RWPE2 (cell line): ENCODE data around the gene JAKMIP2.

ENCODE experiments used
- ATAC-seq: fragments of 200-7000 bp; cut with Tn5 transposase; 3 replicates; pipeline ENCODE4 v1.9.1; 2021; ENCODE audit warnings: low read depth
- DNase-seq: peaks from one replicate; pipeline ENCODE4 v3.0.0-alpha.2; 2020; ENCODE audit warnings: low spot score
- H3K27ac ChIP-seq: fragments of 450-650 bp; 2 replicates; pipeline ENCODE4 v1.5.1; 2017; ENCODE audit warnings: mild to moderate bottlenecking; ENCODE audit not compliant: poor library complexity, severe bottlenecking
- H3K27me3 ChIP-seq: fragments of 250-450 bp; sonication (Bioruptor Pico); 2 replicates; pipeline ENCODE4 v1.5.1; 2021; ENCODE audit warnings: mild to moderate bottlenecking, moderate library complexity; ENCODE audit not compliant: insufficient read depth, poor library complexity, severe bottlenecking
- H3K36me3 ChIP-seq: fragments of 250-450 bp; sonication (Bioruptor Pico); 2 replicates; pipeline ENCODE4 v1.5.1; 2020; ENCODE audit warnings: low read depth, mild to moderate bottlenecking, moderate library complexity
- H3K4me1 ChIP-seq: fragments of 250-450 bp; sonication (Bioruptor Pico); 2 replicates; pipeline ENCODE4 v1.5.1; 2021; ENCODE audit warnings: mild to moderate bottlenecking, moderate library complexity; ENCODE audit not compliant: insufficient read depth, poor library complexity, severe bottlenecking
- H3K4me3 ChIP-seq: fragments of 250-450 bp; sonication (Bioruptor Pico); 2 replicates; pipeline ENCODE4 v1.5.1; 2021; ENCODE audit warnings: mild to moderate bottlenecking, moderate library complexity; ENCODE audit not compliant: severe bottlenecking
- H3K9me3 ChIP-seq: fragments of 250-450 bp; sonication (Bioruptor Pico); 2 replicates; pipeline ENCODE4 v1.5.1; 2021; ENCODE audit warnings: mild to moderate bottlenecking, moderate library complexity; ENCODE audit not compliant: severe bottlenecking
- TF ChIP-seq, protein P1 (sequence below): fragments of 450-650 bp; IDR thresholded peaks from one replicate; pipeline ENCODE4 v1.5.1; 2017; ENCODE audit warnings: mild to moderate bottlenecking, moderate library complexity; ENCODE audit not compliant: poor library complexity, severe bottlenecking

Gene JAKMIP2

DNA sequence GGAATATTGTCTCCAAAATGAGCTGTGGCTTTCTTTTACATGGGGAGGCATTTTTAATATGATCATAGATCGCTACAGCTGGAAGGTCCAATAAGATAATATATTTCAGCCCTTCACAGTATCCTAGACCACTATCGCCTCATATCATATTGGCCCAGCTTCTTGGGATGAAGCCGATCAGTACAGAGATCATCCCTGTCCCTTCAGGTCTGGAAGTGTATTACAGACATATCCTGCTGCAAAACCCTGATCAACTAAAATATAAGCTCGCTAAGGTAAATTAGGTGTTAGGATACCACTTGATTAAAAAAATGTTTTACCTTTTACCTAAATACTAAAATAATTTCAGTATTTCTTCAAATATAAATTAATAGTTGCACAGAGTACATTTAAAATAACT is 41.7 kb downstream of the JAKMIP2 start:
- Histone ChIP-seq H3K4me1 (no peaks in the 10 kb centered on the region), H3K4me3 (no peak overlapping the region), H3K27ac (no peak overlapping the region), H3K36me3 (no peaks in the 10 kb centered on the region), H3K9me3 (no peaks in the 10 kb centered on the region), H3K27me3 (peaks cover 7% of the 10 kb centered on the region)
- DNase-seq (no peak), ATAC-seq (no peak)
- TF ChIP-seq, protein P1, sequence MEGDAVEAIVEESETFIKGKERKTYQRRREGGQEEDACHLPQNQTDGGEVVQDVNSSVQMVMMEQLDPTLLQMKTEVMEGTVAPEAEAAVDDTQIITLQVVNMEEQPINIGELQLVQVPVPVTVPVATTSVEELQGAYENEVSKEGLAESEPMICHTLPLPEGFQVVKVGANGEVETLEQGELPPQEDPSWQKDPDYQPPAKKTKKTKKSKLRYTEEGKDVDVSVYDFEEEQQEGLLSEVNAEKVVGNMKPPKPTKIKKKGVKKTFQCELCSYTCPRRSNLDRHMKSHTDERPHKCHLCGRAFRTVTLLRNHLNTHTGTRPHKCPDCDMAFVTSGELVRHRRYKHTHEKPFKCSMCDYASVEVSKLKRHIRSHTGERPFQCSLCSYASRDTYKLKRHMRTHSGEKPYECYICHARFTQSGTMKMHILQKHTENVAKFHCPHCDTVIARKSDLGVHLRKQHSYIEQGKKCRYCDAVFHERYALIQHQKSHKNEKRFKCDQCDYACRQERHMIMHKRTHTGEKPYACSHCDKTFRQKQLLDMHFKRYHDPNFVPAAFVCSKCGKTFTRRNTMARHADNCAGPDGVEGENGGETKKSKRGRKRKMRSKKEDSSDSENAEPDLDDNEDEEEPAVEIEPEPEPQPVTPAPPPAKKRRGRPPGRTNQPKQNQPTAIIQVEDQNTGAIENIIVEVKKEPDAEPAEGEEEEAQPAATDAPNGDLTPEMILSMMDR = no peak

- ATAC-seq = no peak
- Histone ChIP-seq H3K9me3 (no peaks in the 10 kb centered on the region), H3K36me3 (no peaks in the 10 kb centered on the region), H3K4me1 (no peaks in the 10 kb centered on the region), H3K27me3 (peaks cover 7% of the 10 kb centered on the region), H3K4me3 (no peak overlapping the region), H3K27ac (no peak overlapping the region)
- TF ChIP-seq, protein P1 = no peak
- no peak for DNase-seq
Measured at GRCh38 chr5:147737921-147738320, 44.6 kb downstream of the JAKMIP2 start.

GRCh38 chr5:147735621-147736125 is 46.9 kb downstream of the JAKMIP2 start:
- H3K36me3 ChIP-seq = no peaks in the 10 kb centered on the region
- H3K27ac ChIP-seq = no peak overlapping the region
- H3K4me1 ChIP-seq = no peaks in the 10 kb centered on the region
- DNase-seq (no peak), ATAC-seq (no peak)
- H3K9me3 ChIP-seq = no peaks in the 10 kb centered on the region
- H3K27me3 ChIP-seq = peaks cover 6% of the 10 kb centered on the region
- H3K4me3 ChIP-seq = no peak overlapping the region
- TF ChIP-seq, protein P1 = no peak

- H3K4me1 ChIP-seq = no peaks in the 10 kb centered on the region
- no peak overlapping the region for H3K27ac ChIP-seq
- ATAC-seq (no peak), DNase-seq (no peak)
- H3K36me3 ChIP-seq = no peaks in the 10 kb centered on the region
- peaks cover 6% of the 10 kb centered on the region for H3K27me3 ChIP-seq
- no peaks in the 10 kb centered on the region for H3K9me3 ChIP-seq
- TF ChIP-seq, protein P1 = no peak
- no peak overlapping the region for H3K4me3 ChIP-seq
Measured at GRCh38 chr5:147734894-147735293, 47.6 kb downstream of the JAKMIP2 start.

DNA sequence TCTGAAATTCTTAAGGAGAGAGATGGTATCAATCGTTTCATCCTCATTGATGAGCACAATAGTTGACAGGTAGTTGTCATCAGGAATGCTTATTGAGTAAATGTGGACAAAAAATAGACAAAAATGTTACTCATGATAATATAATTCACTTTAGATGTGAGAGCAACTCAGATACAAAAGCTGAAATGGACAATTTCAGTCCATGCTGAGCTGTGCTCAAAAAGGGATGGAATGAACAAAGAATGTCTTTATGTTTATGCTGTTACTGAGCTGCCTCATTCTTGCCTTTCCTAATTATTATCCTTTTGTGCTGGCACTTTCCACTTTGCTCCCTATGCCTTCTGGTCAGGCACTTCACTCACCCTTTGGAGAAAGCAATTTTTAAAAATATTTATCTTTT is 49.5 kb downstream of the JAKMIP2 start:
- H3K36me3 ChIP-seq = no peaks in the 10 kb centered on the region
- H3K4me3 ChIP-seq = no peak overlapping the region
- TF ChIP-seq, protein P1 = no peak
- ATAC-seq = no peak
- DNase-seq = no peak
- no peak overlapping the region for H3K27ac ChIP-seq
- H3K9me3 ChIP-seq = no peaks in the 10 kb centered on the region
- peaks cover 6% of the 10 kb centered on the region for H3K27me3 ChIP-seq
- no peaks in the 10 kb centered on the region for H3K4me1 ChIP-seq
